Loucy (cell line): ENCODE data around the gene TCTN1.

Experiments used
- H2AFZ ChIP-seq: fragments of 200-600 bp; sonication (generic); 2 replicates; pipeline ENCODE4 v1.6.0; 2016; ENCODE audit warnings: antibody characterized with exemption, mild to moderate bottlenecking, low read length, moderate library complexity
- H3F3A ChIP-seq: fragments of 200-600 bp; 2 replicates; pipeline ENCODE4 v1.6.0; 2016; ENCODE audit warnings: antibody characterized with exemption, low read depth, mild to moderate bottlenecking
- H3K27me3 ChIP-seq: fragments of 200-600 bp; sonication (generic); 2 replicates; pipeline ENCODE4 v1.6.1; 2014; ENCODE audit warnings: low read length, mild to moderate bottlenecking; ENCODE audit not compliant: insufficient read depth, poor library complexity, severe bottlenecking
- H3K36me3 ChIP-seq: fragments of 200-600 bp; sonication (generic); 2 replicates; pipeline ENCODE4 v1.6.1; 2016; ENCODE audit warnings: low read length; ENCODE audit not compliant: insufficient read depth
- H3K4me1 ChIP-seq: fragments of 200-600 bp; sonication (generic); 2 replicates; pipeline ENCODE4 v1.5.1; 2014; ENCODE audit warnings: low read length, mild to moderate bottlenecking; ENCODE audit not compliant: insufficient read depth, poor library complexity, severe bottlenecking
- H3K4me2 ChIP-seq: fragments of 200-600 bp; sonication (generic); 2 replicates; pipeline ENCODE4 v1.6.0; 2014; ENCODE audit warnings: antibody characterized with exemption, low read length, low read depth, mild to moderate bottlenecking; ENCODE audit not compliant: poor library complexity, severe bottlenecking
- H3K4me3 ChIP-seq: fragments of 200-600 bp; sonication (generic); 2 replicates; pipeline ENCODE4 v1.5.1; 2014; ENCODE audit warnings: low read length, mild to moderate bottlenecking, mixed read lengths; ENCODE audit not compliant: poor library complexity, severe bottlenecking
- H3K79me2 ChIP-seq: fragments of 200-600 bp; sonication (generic); 2 replicates; pipeline ENCODE4 v1.6.1; 2014; ENCODE audit warnings: low read length; ENCODE audit not compliant: insufficient read depth
- H3K9ac ChIP-seq: fragments of 200-600 bp; sonication (generic); 2 replicates; pipeline ENCODE4 v1.6.0; 2014; ENCODE audit warnings: mild to moderate bottlenecking, low read depth, low read length, moderate library complexity; ENCODE audit not compliant: poor library complexity, severe bottlenecking
- H3K9me2 ChIP-seq: fragments of 200-600 bp; sonication (generic); replicated peaks from 2 replicates; pipeline ENCODE4 v1.6.1; 2016; ENCODE audit warnings: low read depth, low read length, mixed read lengths
- H3K9me3 ChIP-seq: fragments of 200-600 bp; sonication (generic); 2 replicates; pipeline ENCODE4 v1.6.1; 2014; ENCODE audit warnings: mild to moderate bottlenecking, antibody characterized with exemption, low read length, low read depth; ENCODE audit not compliant: insufficient read depth
- H4K20me1 ChIP-seq: fragments of 200-600 bp; sonication (generic); 2 replicates; pipeline ENCODE4 v1.6.0; 2014; ENCODE audit warnings: antibody characterized with exemption, low read length, mild to moderate bottlenecking; ENCODE audit not compliant: insufficient read depth, poor library complexity, severe bottlenecking
- CTCF ChIP-seq: fragments of 200-600 bp; sonication (generic); conservative IDR thresholded peaks from 2 replicates; pipeline ENCODE4 v1.5.1; 2014; ENCODE audit warnings: mild to moderate bottlenecking, antibody characterized with exemption, low read length
- EZH2phosphoT487 ChIP-seq: fragments of 200-600 bp; IDR thresholded peaks from 2 replicates; pipeline ENCODE4 v1.6.1; 2018; ENCODE audit warnings: antibody characterized with exemption, mild to moderate bottlenecking, moderate library complexity, borderline replicate concordance

The TCTN1 gene

GRCh38 chr12:110636516-110636915, 22.6 kb downstream of the TCTN1 start:
- Histone ChIP-seq H3F3A (no peaks in the 10 kb centered on the region), H3K27me3 (no peaks in the 10 kb centered on the region), H3K4me2 (no peak overlapping the region), H3K36me3 (no peaks in the 10 kb centered on the region), H2AFZ (no peak overlapping the region), H3K4me1 (peaks cover 28% of the 10 kb centered on the region), H3K9me2 (no peaks in the 10 kb centered on the region), H4K20me1 (no peaks in the 10 kb centered on the region), H3K9ac (no peak overlapping the region), H3K4me3 (no peak overlapping the region), H3K79me2 (no peaks in the 10 kb centered on the region), H3K9me3 (no peaks in the 10 kb centered on the region)
- TF ChIP-seq EZH2phosphoT487 (no peak), CTCF (no peak)

GRCh38 chr12:110637869-110638441, 24.0 kb downstream of the TCTN1 start:
- Histone ChIP-seq H4K20me1 (no peaks in the 10 kb centered on the region), H3K4me2 (no peak overlapping the region), H3K4me1 (peaks cover 32% of the 10 kb centered on the region), H3K27me3 (no peaks in the 10 kb centered on the region), H3K36me3 (no peaks in the 10 kb centered on the region), H3K9me2 (no peaks in the 10 kb centered on the region), H3K9ac (no peak overlapping the region), H3K4me3 (no peak overlapping the region), H2AFZ (no peak overlapping the region), H3K9me3 (no peaks in the 10 kb centered on the region), H3K79me2 (no peaks in the 10 kb centered on the region), H3F3A (no peaks in the 10 kb centered on the region)
- TF ChIP-seq CTCF (no peak), EZH2phosphoT487 (no peak)

GRCh38 chr12:110638796-110639195, 24.9 kb downstream of the TCTN1 start:
- Histone ChIP-seq H3K4me1 (peaks cover 32% of the 10 kb centered on the region), H3K27me3 (no peaks in the 10 kb centered on the region), H3K79me2 (no peaks in the 10 kb centered on the region), H2AFZ (no peak overlapping the region), H3K4me3 (no peak overlapping the region), H3K9me3 (no peaks in the 10 kb centered on the region), H3K9me2 (no peaks in the 10 kb centered on the region), H3K36me3 (no peaks in the 10 kb centered on the region), H3K9ac (no peak overlapping the region), H4K20me1 (no peaks in the 10 kb centered on the region), H3K4me2 (no peak overlapping the region), H3F3A (no peaks in the 10 kb centered on the region)
- TF ChIP-seq CTCF, result no peak
- no peak for TF ChIP-seq EZH2phosphoT487
